Peyer's patch (tissue), 4 donors: Measurements from ENCODE around the gene BIRC6. TPM values are rescaled to one million over a fixed set of nuclear protein-coding genes. Genes with fewer than 3 reads are reported as not detected.

Experiments used
- DNase-seq, 3 donors: peaks; one replicate each; pipeline ENCODE4 v3.0.0-alpha.2; 2017 to 2019
- H3K27ac ChIP-seq, 4 donors: fragments of 200-600 bp; sonication (generic); one replicate each; pipeline ENCODE4 v1.5.1; 2016 to 2019
- H3K27me3 ChIP-seq, 2 donors: fragments of 200-600 bp; sonication (generic); one replicate each; pipeline ENCODE4 v1.5.1; 2019
- H3K36me3 ChIP-seq, 3 donors: fragments of 200-600 bp; sonication (generic); one replicate each; pipeline ENCODE4 v1.5.1; 2016 to 2019
- H3K4me1 ChIP-seq, 4 donors: fragments of 200-600 bp; sonication (generic); one replicate each; pipeline ENCODE4 v1.5.1; 2016 to 2019
- H3K4me3 ChIP-seq, 4 donors: fragments of 200-600 bp; sonication (generic); 1 replicate in 3 of 4; 2 replicates in 1 of 4; pipeline ENCODE4 v1.5.1; 2016 to 2019; ENCODE audit warnings: mild to moderate bottlenecking in 1 of 4
- H3K9me3 ChIP-seq, 4 donors: fragments of 200-600 bp; sonication (generic); one replicate each; pipeline ENCODE4 v1.5.1; 2016 to 2019; ENCODE audit warnings: mild to moderate bottlenecking in 1 of 4
- CTCF ChIP-seq, 6 experiments: fragments of 450-650 bp in 4 of 6; fragments of 200-600 bp in 2 of 6; sonication (generic) in 1 of 6; IDR thresholded peaks; one replicate each; pipeline ENCODE4 v1.5.1; 2017 to 2019; ENCODE audit warnings: antibody characterized with exemption in 6 of 6, mild to moderate bottlenecking in 3 of 6, moderate library complexity in 1 of 6
- POLR2A ChIP-seq, 2 donors: fragments of 450-650 bp; IDR thresholded peaks; one replicate each; pipeline ENCODE4 v1.5.1; 2017; ENCODE audit warnings: antibody characterized with exemption in 2 of 2, mild to moderate bottlenecking in 2 of 2, moderate library complexity in 2 of 2
- total RNA-seq, 4 donors: library from RNA; depleted of rRNA; stranded (reverse); fragments of >200 nt; gene quantifications; one replicate each; pipeline ENCODE4 v1.1.0, GENCODE V29; 2016

The BIRC6 gene
- total RNA-seq, 4 donors from 2014 or later = 133 to 237 (median 214) TPM

DNA sequence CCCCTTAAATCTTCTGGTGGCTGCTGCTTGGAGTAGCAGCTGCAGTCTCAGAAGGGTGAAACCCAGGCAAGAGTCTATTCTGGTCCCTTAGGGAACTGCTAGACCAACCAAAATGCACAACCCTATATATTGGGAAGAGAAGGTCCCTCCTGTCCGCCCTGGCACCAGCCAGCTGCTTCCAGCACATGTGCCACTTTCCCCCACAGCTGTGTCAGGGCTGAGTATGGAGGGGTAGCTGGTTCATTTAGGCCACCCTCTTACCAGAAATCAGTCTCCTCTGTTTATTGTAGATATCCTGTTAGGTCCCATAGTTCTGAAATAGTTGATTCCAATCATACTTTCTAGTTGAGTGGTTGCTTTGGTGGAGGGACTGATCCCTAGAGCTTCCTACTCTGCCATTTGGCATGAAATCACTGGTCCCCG, 68.9 kb downstream of the BIRC6 start:
- no peak for TF ChIP-seq POLR2A (IDR thresholded peaks at IDR 0.05)
- no peak for TF ChIP-seq CTCF (IDR thresholded peaks at IDR 0.05)
- Histone ChIP-seq H3K9me3 (no peaks in the 10 kb centered on the region), H3K36me3 (peaks cover 0 to under 1% (median 0%) of the 10 kb centered on the region in 3 donors), H3K27me3 (no peaks in the 10 kb centered on the region), H3K27ac (no peak overlapping the region), H3K4me1 (peaks cover 0 to 5% (median 0%) of the 10 kb centered on the region in 4 donors), H3K4me3 (no peak overlapping the region)
- DNase-seq = no peak

GRCh38 chr2:32427672-32428610, 71.1 kb downstream of the BIRC6 start:
- Histone ChIP-seq H3K27ac (no peak overlapping the region), H3K9me3 (no peaks in the 10 kb centered on the region), H3K36me3 (peaks cover 0 to 18% (median 0%) of the 10 kb centered on the region in 3 donors), H3K4me3 (no peak overlapping the region), H3K4me1 (peaks cover 0 to 5% (median 0%) of the 10 kb centered on the region in 4 donors), H3K27me3 (no peaks in the 10 kb centered on the region)
- no peak for DNase-seq
- no peak for TF ChIP-seq POLR2A (IDR thresholded peaks at IDR 0.05)
- no peak for TF ChIP-seq CTCF (IDR thresholded peaks at IDR 0.05)

DNA sequence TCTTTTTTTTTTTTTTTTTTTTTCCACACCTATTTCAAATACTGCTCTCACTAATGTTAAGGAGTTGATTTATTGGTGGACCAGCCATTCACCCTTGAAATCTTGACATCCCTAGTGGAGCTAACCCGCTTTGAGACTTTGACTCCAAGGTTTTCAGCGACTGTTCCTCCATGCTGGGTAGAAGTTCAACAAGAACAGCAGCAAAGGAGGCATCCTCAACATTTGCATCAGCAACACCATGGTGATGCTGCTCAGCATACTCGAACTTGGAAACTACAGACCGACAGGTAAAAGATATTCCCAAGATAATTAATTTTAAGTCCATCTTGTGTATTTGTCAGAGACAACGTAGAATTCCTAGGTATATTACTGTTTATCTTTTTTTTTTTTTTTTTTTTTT, 74.0 kb downstream of the BIRC6 start:
- H3K4me1 ChIP-seq = peaks cover 0 to 5% (median 0%) of the 10 kb centered on the region in 4 donors
- H3K27ac ChIP-seq = no peak overlapping the region
- no peak for DNase-seq
- H3K9me3 ChIP-seq = no peaks in the 10 kb centered on the region
- no peak overlapping the region for H3K4me3 ChIP-seq
- H3K27me3 ChIP-seq = no peaks in the 10 kb centered on the region
- peaks cover 0 to 36% (median 0%) of the 10 kb centered on the region in 3 donors for H3K36me3 ChIP-seq
- TF ChIP-seq CTCF (IDR thresholded peaks at IDR 0.05) (no peak), POLR2A (IDR thresholded peaks at IDR 0.05) (no peak)

GRCh38 chr2:32436150-32436549, 79.3 kb downstream of the BIRC6 start:
- Histone ChIP-seq H3K27me3 (no peaks in the 10 kb centered on the region), H3K27ac (no peak overlapping the region), H3K4me3 (no peak overlapping the region), H3K9me3 (no peaks in the 10 kb centered on the region), H3K36me3 (peaks cover 0 to 79% (median 0%) of the 10 kb centered on the region in 3 donors), H3K4me1 (no peaks in the 10 kb centered on the region)
- TF ChIP-seq POLR2A (IDR thresholded peaks at IDR 0.05) (no peak), CTCF (IDR thresholded peaks at IDR 0.05) (no peak)
- DNase-seq = no peak

DNA sequence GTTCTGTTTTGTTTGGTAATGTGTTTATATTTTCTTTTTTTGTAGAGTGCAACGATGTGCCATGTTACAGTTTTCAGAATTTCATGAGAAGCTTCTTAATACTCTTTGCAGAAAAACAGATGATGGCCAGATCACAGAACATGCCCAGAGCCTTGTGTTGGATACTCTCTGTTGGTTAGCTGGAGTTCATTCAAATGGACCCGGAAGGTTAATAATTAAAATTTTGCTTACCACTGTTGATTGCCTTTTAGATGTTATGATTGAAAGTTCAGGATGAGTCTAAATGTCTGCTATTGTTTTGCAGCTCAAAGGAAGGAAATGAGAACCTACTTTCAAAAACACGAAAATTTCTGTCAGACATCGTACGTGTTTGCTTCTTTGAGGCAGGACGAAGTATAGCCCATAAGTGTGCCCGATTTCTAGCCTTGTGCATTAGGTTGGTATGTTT, 85.2 kb downstream of the BIRC6 start:
- no peaks in the 10 kb centered on the region for H3K27me3 ChIP-seq
- TF ChIP-seq CTCF (IDR thresholded peaks at IDR 0.05) = no peak
- no peak for TF ChIP-seq POLR2A (IDR thresholded peaks at IDR 0.05)
- H3K27ac ChIP-seq = no peak overlapping the region
- no peak for DNase-seq
- no peaks in the 10 kb centered on the region for H3K9me3 ChIP-seq
- H3K4me3 ChIP-seq = no peak overlapping the region
- H3K4me1 ChIP-seq = no peaks in the 10 kb centered on the region
- H3K36me3 ChIP-seq = peaks cover 0 to 87% (median 0%) of the 10 kb centered on the region in 3 donors
